Left ventricle myocardium inferior (tissue), 1 donor: Measurements from ENCODE around the gene CPNE5. TPM values are rescaled to one million over a fixed set of nuclear protein-coding genes. Genes with fewer than 3 reads are reported as not detected.

ENCODE experiments used
- DNase-seq: peaks from one replicate; pipeline ENCODE4 v3.0.0-alpha.2; 2020
- H3K27ac ChIP-seq: fragments of 200-600 bp; replicated peaks from 2 replicates; pipeline ENCODE4 v1.8.0; 2021
- H3K27me3 ChIP-seq: fragments of 200-600 bp; 2 replicates; pipeline ENCODE4 v1.8.0; 2021; ENCODE audit warnings: low read depth
- H3K36me3 ChIP-seq: fragments of 200-600 bp; 2 replicates; pipeline ENCODE4 v1.8.0; 2021
- H3K4me1 ChIP-seq: fragments of 200-600 bp; 2 replicates; pipeline ENCODE4 v1.8.0; 2021
- H3K4me3 ChIP-seq: fragments of 200-600 bp; 2 replicates; pipeline ENCODE4 v1.8.0; 2021; ENCODE audit warnings: mild to moderate bottlenecking, moderate library complexity
- H3K9me3 ChIP-seq: fragments of 200-600 bp; replicated peaks from 2 replicates; pipeline ENCODE4 v1.8.0; 2021
- intact Hi-C: fragments of 100-400 bp; cut with micrococcal nuclease; formaldehyde crosslinking; loops from one replicate; pipeline ENCODE4 v1.11.0; 2022
- total RNA-seq: library from RNA; stranded (reverse); fragmentation: NEBNext Ultra II Directional; extraction: Animal tissue kit (Norgen Biotek cat#: 25700); gene quantifications from one replicate; pipeline ENCODE4 v1.2.1, GENCODE V29; 2021
- TF ChIP-seq, protein P1 (sequence below): fragments of 200-600 bp; IDR thresholded peaks from 2 replicates; pipeline ENCODE4 v1.8.0; 2021; ENCODE audit warnings: antibody characterized with exemption, mild to moderate bottlenecking, borderline replicate concordance
- donor health status: DM: no; HTN: yes; CAD: no; lungs with severe emphysema.

The CPNE5 gene
- total RNA-seq, 1 donor from 2014 or later: 26.5 TPM

DNA sequence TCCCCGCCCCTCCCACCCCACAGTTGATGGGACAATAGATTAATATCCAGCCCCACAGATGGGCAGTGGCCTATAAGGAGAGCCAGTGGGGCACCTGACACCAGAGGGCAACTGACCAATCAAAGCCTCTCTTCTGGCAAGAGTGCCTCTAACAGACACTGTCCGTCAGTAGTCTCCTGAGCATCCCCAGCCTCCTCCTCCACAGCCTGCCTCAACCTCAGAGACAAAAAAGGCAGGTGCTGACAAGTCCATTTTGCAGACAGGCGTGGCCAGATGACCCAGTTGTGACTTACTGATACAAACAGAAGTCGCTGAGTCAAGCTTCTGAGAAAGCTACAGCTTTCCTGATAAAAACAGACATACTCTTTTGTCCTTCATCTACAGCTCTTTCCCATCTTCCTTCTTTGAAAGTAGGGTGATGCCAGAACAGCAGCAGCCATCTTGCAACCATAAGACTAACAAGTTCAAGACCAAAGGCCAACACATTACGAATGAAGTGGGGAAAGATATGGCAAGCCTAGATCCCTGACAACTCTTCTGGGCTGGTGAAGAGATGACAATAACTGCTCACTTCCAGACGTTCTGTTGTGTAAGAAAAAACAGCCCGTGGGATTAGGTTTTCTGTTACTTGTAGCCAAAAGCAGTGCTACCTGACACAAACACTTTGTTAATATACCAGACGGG is 23.1 kb upstream of the CPNE5 start:
- intact Hi-C loops: no loop called here
- TF ChIP-seq, protein P1, sequence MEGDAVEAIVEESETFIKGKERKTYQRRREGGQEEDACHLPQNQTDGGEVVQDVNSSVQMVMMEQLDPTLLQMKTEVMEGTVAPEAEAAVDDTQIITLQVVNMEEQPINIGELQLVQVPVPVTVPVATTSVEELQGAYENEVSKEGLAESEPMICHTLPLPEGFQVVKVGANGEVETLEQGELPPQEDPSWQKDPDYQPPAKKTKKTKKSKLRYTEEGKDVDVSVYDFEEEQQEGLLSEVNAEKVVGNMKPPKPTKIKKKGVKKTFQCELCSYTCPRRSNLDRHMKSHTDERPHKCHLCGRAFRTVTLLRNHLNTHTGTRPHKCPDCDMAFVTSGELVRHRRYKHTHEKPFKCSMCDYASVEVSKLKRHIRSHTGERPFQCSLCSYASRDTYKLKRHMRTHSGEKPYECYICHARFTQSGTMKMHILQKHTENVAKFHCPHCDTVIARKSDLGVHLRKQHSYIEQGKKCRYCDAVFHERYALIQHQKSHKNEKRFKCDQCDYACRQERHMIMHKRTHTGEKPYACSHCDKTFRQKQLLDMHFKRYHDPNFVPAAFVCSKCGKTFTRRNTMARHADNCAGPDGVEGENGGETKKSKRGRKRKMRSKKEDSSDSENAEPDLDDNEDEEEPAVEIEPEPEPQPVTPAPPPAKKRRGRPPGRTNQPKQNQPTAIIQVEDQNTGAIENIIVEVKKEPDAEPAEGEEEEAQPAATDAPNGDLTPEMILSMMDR: no peak
- no peak overlapping the region for H3K4me3 ChIP-seq
- H3K9me3 ChIP-seq: no peaks in the 10 kb centered on the region
- no peaks in the 10 kb centered on the region for H3K36me3 ChIP-seq
- H3K27ac ChIP-seq: peak overlapping the region; percentile 28
- peaks cover 87% of the 10 kb centered on the region for H3K4me1 ChIP-seq
- no peaks in the 10 kb centered on the region for H3K27me3 ChIP-seq
- DNase-seq: no peak

DNA sequence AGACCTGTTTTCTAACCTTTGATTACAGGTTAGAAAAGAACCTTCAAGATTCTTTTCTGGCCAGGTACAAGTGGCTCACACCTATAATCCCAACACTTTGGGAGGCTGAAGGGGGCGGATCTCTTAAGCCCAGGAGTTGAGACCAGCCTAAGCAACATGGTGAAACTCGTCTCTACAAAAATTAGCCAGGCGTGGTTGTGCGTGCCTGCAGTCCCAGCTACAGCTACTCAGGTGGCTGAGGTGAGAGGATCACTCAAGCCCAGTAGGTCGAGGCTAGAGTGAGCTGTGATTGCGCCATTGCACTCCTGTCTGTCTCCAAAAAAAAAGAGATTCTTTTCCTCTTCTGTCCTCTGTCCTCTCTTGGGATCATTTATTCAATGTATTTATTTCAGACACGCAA is 20.9 kb upstream of the CPNE5 start:
- TF ChIP-seq, protein P1: no peak
- no peak for DNase-seq
- intact Hi-C loops: no loop called here
- Histone ChIP-seq H3K4me3 (no peak overlapping the region), H3K4me1 (peaks cover 88% of the 10 kb centered on the region), H3K36me3 (peaks cover 8% of the 10 kb centered on the region), H3K9me3 (no peaks in the 10 kb centered on the region), H3K27me3 (no peaks in the 10 kb centered on the region), H3K27ac (peak overlapping the region; percentile 74)

DNA sequence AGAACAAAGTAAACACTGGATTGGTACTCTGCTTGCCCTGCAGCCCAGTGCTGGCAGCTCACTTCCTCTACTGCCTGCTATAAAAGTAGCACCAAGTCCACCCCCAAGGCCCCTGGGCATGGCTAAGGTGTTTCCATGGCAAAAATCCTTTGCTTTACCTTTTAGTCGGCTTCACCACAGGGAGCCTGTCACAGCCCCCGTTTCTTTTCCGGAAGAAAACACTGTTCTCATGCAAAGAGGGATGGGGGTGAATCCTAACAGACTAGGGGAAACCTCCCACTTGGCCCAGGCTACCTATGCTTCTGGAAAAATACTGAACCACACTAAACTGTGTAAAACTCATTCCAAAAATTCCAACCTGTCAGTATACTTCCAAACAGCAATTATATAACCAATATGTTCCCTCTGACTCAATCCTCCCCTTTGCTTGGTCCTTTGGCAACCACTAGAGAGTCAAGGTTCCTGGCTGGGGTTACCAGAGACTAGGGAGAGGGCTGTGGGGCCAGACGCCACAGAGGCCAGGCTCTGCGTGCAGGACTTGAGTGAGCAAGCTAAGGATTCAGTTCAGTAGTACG is 19.2 kb upstream of the CPNE5 start:
- peaks cover 87% of the 10 kb centered on the region for H3K4me1 ChIP-seq
- no peak for DNase-seq
- peak overlapping the region; percentile 74 for H3K27ac ChIP-seq
- TF ChIP-seq, protein P1: no peak
- peaks cover 13% of the 10 kb centered on the region for H3K36me3 ChIP-seq
- H3K9me3 ChIP-seq: no peaks in the 10 kb centered on the region
- no peak overlapping the region for H3K4me3 ChIP-seq
- intact Hi-C loops: no loop called here
- no peaks in the 10 kb centered on the region for H3K27me3 ChIP-seq

DNA sequence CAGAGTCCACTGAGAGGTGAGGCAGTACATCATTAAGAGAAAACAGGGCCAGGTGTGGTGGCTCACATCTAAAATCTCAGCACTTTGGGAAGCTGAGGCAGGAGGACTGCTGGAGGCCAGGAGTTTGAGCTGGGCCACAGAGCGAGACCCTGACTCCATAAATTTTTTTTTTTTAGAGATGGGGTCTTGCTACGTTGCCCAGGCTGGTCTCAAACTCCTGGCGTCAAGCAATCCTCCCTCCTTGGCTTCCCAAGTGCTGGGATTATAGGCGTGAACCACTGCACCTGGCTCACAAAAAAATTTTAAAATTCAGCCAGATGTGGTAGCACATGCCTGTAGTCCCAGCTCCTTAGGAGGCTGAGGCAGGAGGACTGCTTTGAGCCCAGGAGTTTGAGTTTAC is 18.1 kb upstream of the CPNE5 start:
- H3K4me3 ChIP-seq: no peak overlapping the region
- H3K27ac ChIP-seq: peak overlapping the region; percentile 74
- H3K9me3 ChIP-seq: no peaks in the 10 kb centered on the region
- H3K36me3 ChIP-seq: peaks cover 13% of the 10 kb centered on the region
- no peaks in the 10 kb centered on the region for H3K27me3 ChIP-seq
- TF ChIP-seq, protein P1: no peak
- peaks cover 88% of the 10 kb centered on the region for H3K4me1 ChIP-seq
- DNase-seq: no peak
- intact Hi-C loops: no loop called here

DNA sequence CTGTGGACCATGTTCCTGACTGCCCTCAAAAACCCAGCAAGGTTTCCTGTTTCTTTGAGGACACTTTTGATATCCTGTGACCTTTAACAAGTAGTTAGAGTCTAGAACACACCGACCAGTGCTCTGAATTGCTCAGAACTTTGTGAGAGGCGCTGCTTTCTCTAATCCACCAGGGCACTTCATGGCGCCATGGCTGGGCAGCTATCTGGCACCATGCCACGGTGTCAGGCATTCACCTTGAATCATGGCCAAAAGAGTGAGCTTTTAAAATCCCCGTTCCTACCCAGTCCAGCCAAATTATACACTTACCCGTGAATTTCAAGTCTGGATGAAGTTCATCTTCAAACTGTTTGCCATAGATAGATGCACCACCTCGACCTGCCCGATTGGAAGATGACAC is 17.0 kb upstream of the CPNE5 start:
- no peaks in the 10 kb centered on the region for H3K9me3 ChIP-seq
- peak overlapping the region; percentile 74 for H3K27ac ChIP-seq
- H3K36me3 ChIP-seq: peaks cover 13% of the 10 kb centered on the region
- peaks cover 90% of the 10 kb centered on the region for H3K4me1 ChIP-seq
- H3K4me3 ChIP-seq: no peak overlapping the region
- H3K27me3 ChIP-seq: no peaks in the 10 kb centered on the region
- TF ChIP-seq, protein P1: peak; percentile 13
- peak; percentile 46 for DNase-seq
- intact Hi-C loops: no loop called here
